Ureter (tissue), 1 donor: ENCODE results near the gene PRRX1. TPM values are rescaled to one million over a fixed set of nuclear protein-coding genes. Genes with fewer than 3 reads are reported as not detected.

Source experiments
- DNase-seq: peaks from one replicate; pipeline ENCODE4 v3.0.0-alpha.2; 2020; ENCODE audit warnings: low spot score
- total RNA-seq: library from RNA; stranded (reverse); gene quantifications from one replicate; pipeline ENCODE4 v1.2.4, GENCODE V29; 2023
- donor health status: DM: yes; HTN: yes; CAD: no.

PRRX1 gene
- total RNA-seq, 1 donor from 2014 or later, result 23.0 TPM

GRCh38 chr1:170664828-170665612 lies 1.1 kb downstream of the PRRX1 start:
- DNase-seq, result peak; percentile 52

DNA sequence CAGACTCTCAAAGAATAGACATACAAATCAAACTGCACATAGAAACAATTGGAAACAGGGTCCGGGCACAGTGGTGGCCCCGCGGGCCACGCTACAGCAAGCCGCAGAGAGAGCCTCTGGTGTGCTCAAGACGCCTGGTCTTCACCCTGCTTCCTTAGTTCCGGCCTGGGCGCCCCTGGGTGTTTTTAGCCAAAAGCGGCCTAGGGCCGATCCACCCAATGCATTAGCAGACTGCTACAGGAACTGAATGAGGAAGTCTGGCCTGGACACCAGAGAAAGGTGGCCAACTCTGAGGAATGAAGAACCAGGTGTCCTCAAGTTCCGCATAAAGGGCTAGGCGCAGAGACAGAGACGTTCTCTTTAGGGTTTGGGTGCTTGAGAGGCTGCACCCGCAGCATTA lies 1.7 kb downstream of the PRRX1 start:
- no peak for DNase-seq

GRCh38 chr1:170666541-170667254 lies 2.8 kb downstream of the PRRX1 start:
- DNase-seq, result no peak

- no peak for DNase-seq
Observed at GRCh38 chr1:170668209-170669106, 4.5 kb downstream of the PRRX1 start.

DNA sequence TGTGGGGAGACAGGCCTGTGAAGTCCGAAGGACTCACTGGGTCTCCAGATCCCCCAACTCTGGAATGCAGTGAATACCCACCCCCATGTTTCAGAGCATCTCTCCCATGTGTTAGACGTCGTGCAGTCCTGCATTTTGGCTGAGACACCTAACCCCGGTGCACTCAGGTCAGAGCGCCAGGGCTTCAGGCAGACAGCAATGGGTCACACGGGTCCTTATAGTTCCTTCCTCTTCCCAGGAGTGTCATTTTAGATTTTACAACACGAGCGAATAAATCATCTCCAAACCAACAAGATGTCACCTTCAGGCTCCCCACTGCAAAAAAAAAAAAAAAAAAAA lies 5.1 kb downstream of the PRRX1 start:
- no peak for DNase-seq

DNA sequence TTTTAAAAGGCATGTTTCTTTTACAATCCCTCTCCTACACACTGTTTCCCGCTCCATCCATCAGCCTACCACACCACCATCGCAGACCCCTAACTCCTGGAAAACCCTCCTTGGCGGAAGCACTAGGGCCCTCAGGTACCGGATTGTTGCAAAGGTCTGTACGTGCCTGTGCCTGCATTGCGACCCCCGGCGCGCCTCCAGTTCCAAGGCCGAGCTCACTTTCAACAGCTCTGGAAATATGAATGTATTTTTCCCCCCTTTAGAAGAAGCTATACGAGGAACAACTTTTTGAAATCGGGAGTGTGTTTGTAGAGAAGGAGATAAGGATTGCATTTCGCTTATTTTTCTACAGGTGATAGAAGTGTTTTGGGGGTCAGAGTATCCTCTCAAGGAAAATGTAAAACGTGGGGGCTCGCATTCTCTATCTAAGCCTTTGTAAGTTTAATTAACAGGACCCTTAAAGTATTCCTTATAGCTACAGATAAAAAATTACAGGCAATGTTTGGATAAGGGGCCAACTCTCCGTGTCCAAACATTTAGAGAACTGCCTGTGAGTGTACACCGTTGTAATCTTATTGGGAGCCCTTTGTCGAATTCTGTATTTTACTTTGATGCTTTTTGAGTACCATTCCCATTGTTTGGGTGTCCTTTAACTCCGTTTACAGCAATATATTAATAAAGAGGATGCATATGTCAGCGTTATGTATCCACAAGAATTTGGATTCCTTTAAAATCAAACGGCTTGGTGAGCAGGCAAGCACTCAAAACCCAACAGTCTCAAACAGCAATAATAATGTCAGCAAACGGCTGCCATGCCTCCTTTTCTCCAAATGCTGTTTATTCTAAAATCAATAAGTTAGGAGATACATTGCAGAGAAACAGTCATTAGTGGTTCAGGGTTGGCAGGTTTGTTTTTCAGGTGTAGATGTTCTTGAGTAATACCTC lies 5.9 kb downstream of the PRRX1 start:
- no peak for DNase-seq

- DNase-seq, result no peak
Observed at GRCh38 chr1:170670802-170671628, 7.1 kb downstream of the PRRX1 start.

DNA sequence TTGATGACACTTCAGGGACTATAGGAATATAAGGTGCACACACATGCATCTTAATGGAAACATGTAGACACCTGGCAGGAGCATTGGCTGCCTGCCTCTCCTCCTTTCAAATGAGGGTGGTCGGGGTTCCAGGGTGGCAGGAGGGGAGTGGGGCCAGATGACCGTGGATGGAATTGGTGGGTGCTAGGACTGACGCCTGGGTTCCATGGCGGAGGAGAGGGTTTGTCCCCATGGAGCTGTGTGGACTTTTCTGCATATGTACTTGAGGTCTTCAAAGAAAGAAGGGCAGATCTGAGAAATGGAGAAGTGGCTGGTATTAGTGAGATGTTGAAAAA lies 7.7 kb downstream of the PRRX1 start:
- no peak for DNase-seq

DNA sequence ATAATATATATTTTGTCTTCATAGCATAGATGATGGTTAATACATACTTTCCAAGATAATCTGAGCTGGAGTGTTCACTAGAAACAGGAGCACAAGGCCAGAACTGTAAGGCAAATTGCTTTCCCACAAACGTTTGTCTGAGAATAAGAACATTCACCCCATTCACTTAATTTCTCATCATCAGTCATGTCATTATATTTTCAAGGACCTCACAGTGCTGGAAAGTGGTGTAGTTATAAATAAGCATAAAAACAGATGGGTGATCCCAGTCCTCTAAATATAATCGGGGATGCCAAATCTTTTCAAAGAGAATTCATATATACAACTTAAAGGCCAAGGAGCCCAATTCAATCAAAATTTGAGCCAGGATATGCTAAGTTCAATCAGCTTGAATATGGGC lies 8.4 kb downstream of the PRRX1 start:
- no peak for DNase-seq

GRCh38 chr1:170674239-170674638 lies 10.3 kb downstream of the PRRX1 start:
- no peak for DNase-seq

DNA sequence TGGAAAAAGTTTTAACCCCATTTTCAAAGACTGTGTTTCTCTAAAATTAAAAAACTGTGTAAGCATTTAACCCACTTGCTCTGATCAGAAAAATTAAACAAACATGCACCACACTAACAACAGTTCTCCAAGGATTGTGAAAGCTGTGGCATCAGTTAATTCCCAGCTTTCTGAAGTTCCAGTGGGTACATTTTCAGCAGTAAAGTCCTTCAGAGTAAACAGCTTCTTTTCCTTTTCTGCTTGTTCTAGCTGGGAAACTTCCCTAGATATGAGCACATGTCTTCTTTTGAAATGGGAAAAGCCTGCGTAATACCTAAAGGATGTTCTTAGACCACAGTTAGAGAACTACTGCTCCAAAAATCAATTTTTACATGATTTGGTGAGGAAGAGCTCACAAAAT lies 11.1 kb downstream of the PRRX1 start:
- DNase-seq, result no peak

GRCh38 chr1:170675865-170676264 lies 11.9 kb downstream of the PRRX1 start:
- no peak for DNase-seq

GRCh38 chr1:170676628-170677027 lies 12.7 kb downstream of the PRRX1 start:
- no peak for DNase-seq

DNA sequence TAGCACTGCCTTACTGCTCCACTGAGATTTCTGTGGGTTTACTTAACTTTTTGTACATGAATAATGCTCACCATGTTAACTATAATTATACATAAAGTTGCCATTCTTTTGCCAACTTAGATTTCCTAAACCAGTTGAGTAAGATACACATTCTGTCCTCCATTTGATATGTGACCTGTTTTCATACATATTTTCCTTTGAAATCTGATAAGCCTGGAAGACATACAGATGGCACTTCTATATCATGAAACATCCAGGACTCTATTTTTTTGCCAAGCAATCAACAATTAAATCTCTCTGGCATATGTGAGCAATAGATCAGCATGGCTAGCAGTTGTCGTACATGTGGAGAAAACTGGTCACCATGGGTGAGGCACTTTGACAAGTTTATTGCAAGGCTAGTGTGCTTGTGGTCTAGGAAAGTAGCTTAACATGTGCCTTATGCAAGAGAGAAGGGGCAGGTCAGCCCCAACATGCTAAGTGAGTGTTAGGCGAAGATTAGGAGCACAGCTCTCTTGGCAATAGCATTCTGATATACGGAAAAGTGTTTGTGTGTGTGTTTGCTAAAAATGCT lies 14.2 kb downstream of the PRRX1 start:
- DNase-seq, result no peak

DNA sequence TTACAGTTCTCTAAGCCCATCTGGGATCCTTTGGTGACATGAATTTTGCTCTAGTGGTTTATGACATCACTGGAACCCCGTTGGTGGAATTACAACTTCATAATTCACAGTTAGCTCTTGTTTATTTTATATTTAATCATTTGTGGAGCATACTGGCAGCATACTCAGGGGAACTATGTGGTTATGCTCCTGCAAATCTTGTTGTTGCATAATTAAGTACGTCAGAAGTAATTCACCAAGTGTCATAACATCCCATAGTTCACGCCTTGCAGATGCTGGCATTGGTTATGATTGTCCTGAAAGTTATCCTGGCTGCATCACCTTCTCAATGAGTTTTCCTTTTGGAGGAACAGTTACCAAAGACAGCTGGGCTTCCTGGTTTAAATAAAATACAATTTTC lies 16.5 kb downstream of the PRRX1 start:
- no peak for DNase-seq

DNA sequence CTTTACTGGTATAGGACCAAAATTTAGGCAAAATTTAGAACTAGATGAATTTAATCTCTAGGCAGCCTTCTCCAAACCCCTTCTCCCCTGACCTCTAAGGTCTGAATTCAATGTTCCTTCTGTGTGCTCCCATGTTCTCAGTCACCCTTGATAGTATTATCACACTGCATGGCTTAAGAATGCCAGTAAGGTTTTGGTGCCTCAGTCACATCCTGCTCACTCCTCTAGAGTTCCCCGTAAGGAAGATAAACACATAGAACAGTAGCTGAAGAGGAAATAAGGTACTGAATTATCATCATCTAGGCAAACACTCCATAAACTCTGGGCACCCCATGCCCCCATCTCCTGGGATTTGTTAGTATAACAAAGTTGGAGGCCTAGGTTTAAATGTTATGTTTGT lies 18.2 kb downstream of the PRRX1 start:
- no peak for DNase-seq

GRCh38 chr1:170682809-170683208 lies 18.9 kb downstream of the PRRX1 start:
- no peak for DNase-seq

DNA sequence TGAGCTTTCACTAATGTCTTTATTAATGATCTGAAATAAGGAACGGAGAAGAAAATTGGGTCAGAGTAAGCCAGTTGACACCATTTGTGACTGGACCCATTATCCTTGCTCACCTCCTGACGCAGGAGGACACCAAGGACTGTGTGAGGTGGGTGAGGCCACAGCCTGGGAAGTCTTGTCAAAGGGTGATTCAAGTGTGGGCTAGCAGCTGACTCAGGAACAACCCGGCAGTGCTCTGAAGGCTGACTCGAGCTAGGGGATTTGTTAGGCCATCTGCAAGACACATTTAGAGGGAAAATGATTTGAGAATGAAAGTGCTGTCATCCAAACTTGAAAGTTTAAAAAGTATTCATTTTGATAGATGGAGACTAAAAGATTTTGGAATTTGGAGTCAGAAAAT lies 21.2 kb downstream of the PRRX1 start:
- no peak for DNase-seq

DNA sequence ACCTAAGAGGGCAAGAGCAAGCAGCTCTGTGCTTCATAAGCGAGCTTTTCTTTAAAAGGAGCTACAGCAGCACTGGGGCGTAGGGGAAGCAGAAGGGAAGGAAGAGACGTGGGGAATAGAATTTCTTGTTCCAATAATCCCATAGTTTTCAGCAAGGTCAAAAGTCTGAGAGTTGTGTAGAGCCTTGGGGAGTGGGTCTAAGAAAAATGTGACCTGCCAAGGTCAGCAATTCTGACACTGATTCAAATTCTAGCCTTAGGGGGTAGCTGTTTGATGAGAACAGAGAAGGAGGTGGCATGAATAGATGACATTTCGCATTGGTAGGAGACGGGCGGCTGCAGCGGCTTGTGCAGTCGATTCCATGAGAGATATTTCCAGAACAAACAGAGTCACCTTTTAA lies 22.4 kb downstream of the PRRX1 start:
- DNase-seq, result no peak

DNA sequence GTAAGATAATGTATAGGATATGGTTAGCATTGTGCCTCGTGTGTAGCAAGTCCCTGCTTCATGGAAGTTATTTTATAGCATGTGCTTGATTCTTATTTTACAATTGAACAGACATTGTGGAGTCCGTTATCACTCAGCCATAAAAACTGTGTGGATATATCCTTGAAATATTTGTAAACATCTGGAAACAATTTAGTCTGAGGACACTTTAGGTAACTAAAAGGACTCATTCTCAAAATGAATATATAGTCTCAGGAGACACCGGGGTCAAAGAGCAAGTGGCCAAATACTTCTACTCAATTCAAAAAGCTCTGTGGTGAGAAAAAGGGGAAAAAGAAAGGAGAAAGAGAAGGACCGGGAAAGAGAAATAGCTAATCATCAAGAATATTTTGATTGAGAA lies 23.7 kb downstream of the PRRX1 start:
- DNase-seq, result no peak
